SK-N-SH treated with all-trans-retinoic acid at 6 μM for 48 hours (cell line): ENCODE data around the gene CCN5.

ENCODE experiments used
- ATAC-seq: fragments of 200-7000 bp; cut with Tn5 transposase; 3 replicates; pipeline ENCODE4 v1.9.1; 2020; ENCODE audit warnings: mild to moderate bottlenecking, moderate library complexity
- ARNTL ChIP-seq: fragments of 450-650 bp; formaldehyde crosslinking; IDR thresholded peaks from 2 replicates; pipeline ENCODE4 v1.5.0; 2020; ENCODE audit warnings: low read depth, mild to moderate bottlenecking, moderate library complexity, borderline replicate concordance
- CSDC2 ChIP-seq: fragments of 250-450 bp; sonication (Bioruptor Pico); IDR thresholded peaks from 2 replicates; pipeline ENCODE4 v1.5.0; 2020; ENCODE audit warnings: mild to moderate bottlenecking, moderate library complexity
- ESRRG ChIP-seq: fragments of 250-450 bp; sonication (Bioruptor Pico); IDR thresholded peaks from 2 replicates; pipeline ENCODE4 v1.6.1; 2021; ENCODE audit warnings: mild to moderate bottlenecking
- GLIS3 ChIP-seq: fragments of 250-450 bp; sonication (Bioruptor Pico); IDR thresholded peaks from 2 replicates; pipeline ENCODE4 v1.5.0; 2020; ENCODE audit warnings: mild to moderate bottlenecking, moderate library complexity
- ISL1 ChIP-seq: fragments of 250-450 bp; sonication (Bioruptor Pico); IDR thresholded peaks from 2 replicates; pipeline ENCODE4 v2.1.2; 2022; ENCODE audit warnings: mild to moderate bottlenecking, moderate library complexity
- OSR1 ChIP-seq: fragments of 250-450 bp; sonication (Bioruptor Pico); IDR thresholded peaks from 2 replicates; pipeline ENCODE4 v1.8.0; 2022; ENCODE audit warnings: moderate library complexity, mild to moderate bottlenecking, inconsistent platforms
- PPARA ChIP-seq: fragments of 250-450 bp; sonication (Bioruptor Pico); IDR thresholded peaks from 2 replicates; pipeline ENCODE4 v1.5.0; 2020; ENCODE audit warnings: mild to moderate bottlenecking, borderline replicate concordance
- SNAI2 ChIP-seq: fragments of 250-450 bp; sonication (Bioruptor Pico); IDR thresholded peaks from 2 replicates; pipeline ENCODE4 v1.5.0; 2020; ENCODE audit warnings: mild to moderate bottlenecking, moderate library complexity
- TCF4 ChIP-seq: fragments of 250-450 bp; sonication (Bioruptor Pico); IDR thresholded peaks from 2 replicates; pipeline ENCODE4 v1.8.0; 2021; ENCODE audit warnings: mild to moderate bottlenecking, moderate library complexity, borderline replicate concordance
- ZC3H10 ChIP-seq: fragments of 250-450 bp; sonication (Bioruptor Pico); IDR thresholded peaks from 2 replicates; pipeline ENCODE4 v1.5.1; 2021; ENCODE audit warnings: mild to moderate bottlenecking, moderate library complexity
- ZFP3 ChIP-seq: fragments of 250-450 bp; sonication (Bioruptor Pico); IDR thresholded peaks from 2 replicates; pipeline ENCODE4 v1.5.0; 2020; ENCODE audit warnings: mild to moderate bottlenecking, moderate library complexity
- ZNF565 ChIP-seq: fragments of 450-650 bp; formaldehyde crosslinking; conservative IDR thresholded peaks from 2 replicates; pipeline ENCODE4 v1.5.0; 2020; ENCODE audit warnings: low read depth, mild to moderate bottlenecking, moderate library complexity
- ZNF70 ChIP-seq: fragments of 450-650 bp; formaldehyde crosslinking; IDR thresholded peaks from 2 replicates; pipeline ENCODE4 v1.5.0; 2020; ENCODE audit warnings: mild to moderate bottlenecking, moderate library complexity
- ZNF8 ChIP-seq: fragments of 450-650 bp; formaldehyde crosslinking; IDR thresholded peaks from 2 replicates; pipeline ENCODE4 v1.5.0; 2020; ENCODE audit warnings: mild to moderate bottlenecking, moderate library complexity
- TF ChIP-seq, protein P1 (sequence below): fragments of 250-450 bp; sonication (Bioruptor Pico); IDR thresholded peaks from 2 replicates; pipeline ENCODE4 v1.5.1; 2020; ENCODE audit warnings: low read depth, mild to moderate bottlenecking, moderate library complexity
- TF ChIP-seq, protein P2 (sequence below): fragments of 250-450 bp; sonication (Bioruptor Pico); IDR thresholded peaks from 2 replicates; pipeline ENCODE4 v1.8.0; 2021; ENCODE audit warnings: low read depth, mild to moderate bottlenecking, moderate library complexity, borderline replicate concordance
- TF ChIP-seq, protein P3 (sequence below): fragments of 250-450 bp; sonication (Bioruptor Pico); IDR thresholded peaks from 2 replicates; pipeline ENCODE4 v1.5.0; 2020; ENCODE audit warnings: mild to moderate bottlenecking, moderate library complexity
- TF ChIP-seq, protein P4 (sequence below): fragments of 250-450 bp; sonication (Bioruptor Pico); IDR thresholded peaks from 2 replicates; pipeline ENCODE4 v1.5.1; 2021; ENCODE audit warnings: mild to moderate bottlenecking, moderate library complexity

CCN5 gene

DNA sequence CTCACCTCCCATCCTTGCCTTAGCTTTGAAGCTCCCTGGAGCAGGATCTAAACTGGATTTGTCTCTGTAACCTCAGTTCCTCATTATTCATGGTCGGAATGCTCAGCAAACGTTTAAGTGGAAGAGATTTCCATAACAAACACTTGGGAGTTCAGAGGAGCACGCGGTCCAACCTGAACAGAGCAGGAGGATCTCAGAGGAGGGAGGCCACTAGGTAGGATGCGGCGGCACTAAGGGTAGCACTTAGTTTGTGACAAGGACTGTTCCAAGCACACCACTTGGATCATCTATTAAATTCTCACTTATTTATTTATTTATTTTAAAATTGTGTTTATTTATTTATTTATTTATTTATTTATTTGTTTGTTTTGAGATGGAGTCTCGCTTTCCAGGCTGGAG is 13.3 kb upstream of the CCN5 start:
- no peak for ATAC-seq
- TF ChIP-seq ESRRG (CRISPR knock-in tag) (no peak), ZNF70 (CRISPR knock-in tag) (no peak), PPARA (CRISPR knock-in tag) (no peak), TCF4 (CRISPR knock-in tag) (no peak), GLIS3 (CRISPR knock-in tag) (no peak), ISL1 (CRISPR knock-in tag) (no peak), ZC3H10 (CRISPR knock-in tag) (no peak), ZFP3 (CRISPR knock-in tag) (no peak), CSDC2 (no peak), ZNF8 (CRISPR knock-in tag) (no peak)
- TF ChIP-seq, protein P1, sequence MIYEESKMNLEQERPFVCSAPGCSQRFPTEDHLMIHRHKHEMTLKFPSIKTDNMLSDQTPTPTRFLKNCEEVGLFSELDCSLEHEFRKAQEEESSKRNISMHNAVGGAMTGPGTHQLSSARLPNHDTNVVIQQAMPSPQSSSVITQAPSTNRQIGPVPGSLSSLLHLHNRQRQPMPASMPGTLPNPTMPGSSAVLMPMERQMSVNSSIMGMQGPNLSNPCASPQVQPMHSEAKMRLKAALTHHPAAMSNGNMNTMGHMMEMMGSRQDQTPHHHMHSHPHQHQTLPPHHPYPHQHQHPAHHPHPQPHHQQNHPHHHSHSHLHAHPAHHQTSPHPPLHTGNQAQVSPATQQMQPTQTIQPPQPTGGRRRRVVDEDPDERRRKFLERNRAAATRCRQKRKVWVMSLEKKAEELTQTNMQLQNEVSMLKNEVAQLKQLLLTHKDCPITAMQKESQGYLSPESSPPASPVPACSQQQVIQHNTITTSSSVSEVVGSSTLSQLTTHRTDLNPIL: no peak
- TF ChIP-seq, protein P2, sequence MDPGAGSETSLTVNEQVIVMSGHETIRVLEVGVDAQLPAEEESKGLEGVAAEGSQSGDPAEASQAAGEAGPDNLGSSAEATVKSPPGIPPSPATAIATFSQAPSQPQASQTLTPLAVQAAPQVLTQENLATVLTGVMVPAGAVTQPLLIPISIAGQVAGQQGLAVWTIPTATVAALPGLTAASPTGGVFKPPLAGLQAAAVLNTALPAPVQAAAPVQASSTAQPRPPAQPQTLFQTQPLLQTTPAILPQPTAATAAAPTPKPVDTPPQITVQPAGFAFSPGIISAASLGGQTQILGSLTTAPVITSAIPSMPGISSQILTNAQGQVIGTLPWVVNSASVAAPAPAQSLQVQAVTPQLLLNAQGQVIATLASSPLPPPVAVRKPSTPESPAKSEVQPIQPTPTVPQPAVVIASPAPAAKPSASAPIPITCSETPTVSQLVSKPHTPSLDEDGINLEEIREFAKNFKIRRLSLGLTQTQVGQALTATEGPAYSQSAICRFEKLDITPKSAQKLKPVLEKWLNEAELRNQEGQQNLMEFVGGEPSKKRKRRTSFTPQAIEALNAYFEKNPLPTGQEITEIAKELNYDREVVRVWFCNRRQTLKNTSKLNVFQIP (CRISPR knock-in tag): no peak

DNA sequence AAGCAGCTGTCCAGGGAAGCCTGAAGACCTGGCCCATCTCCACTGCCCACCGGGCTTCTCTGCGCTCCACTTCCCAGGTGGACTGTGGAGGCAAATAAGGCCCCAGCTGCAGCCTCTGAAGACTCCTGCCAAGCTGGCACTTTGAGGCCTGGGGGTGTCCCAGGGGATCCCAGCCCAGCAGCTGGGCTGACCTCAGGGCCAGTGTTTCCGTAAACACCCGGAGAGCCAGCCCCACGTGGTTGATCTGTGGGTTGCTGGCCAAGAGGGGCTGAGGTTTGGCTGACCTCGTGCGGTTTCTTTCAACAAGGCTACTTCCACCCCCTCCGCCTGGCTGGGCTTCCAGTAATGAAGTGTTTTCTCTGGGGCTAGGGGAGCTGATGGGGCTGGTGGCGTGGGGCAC is 12.4 kb upstream of the CCN5 start:
- TF ChIP-seq, protein P3, sequence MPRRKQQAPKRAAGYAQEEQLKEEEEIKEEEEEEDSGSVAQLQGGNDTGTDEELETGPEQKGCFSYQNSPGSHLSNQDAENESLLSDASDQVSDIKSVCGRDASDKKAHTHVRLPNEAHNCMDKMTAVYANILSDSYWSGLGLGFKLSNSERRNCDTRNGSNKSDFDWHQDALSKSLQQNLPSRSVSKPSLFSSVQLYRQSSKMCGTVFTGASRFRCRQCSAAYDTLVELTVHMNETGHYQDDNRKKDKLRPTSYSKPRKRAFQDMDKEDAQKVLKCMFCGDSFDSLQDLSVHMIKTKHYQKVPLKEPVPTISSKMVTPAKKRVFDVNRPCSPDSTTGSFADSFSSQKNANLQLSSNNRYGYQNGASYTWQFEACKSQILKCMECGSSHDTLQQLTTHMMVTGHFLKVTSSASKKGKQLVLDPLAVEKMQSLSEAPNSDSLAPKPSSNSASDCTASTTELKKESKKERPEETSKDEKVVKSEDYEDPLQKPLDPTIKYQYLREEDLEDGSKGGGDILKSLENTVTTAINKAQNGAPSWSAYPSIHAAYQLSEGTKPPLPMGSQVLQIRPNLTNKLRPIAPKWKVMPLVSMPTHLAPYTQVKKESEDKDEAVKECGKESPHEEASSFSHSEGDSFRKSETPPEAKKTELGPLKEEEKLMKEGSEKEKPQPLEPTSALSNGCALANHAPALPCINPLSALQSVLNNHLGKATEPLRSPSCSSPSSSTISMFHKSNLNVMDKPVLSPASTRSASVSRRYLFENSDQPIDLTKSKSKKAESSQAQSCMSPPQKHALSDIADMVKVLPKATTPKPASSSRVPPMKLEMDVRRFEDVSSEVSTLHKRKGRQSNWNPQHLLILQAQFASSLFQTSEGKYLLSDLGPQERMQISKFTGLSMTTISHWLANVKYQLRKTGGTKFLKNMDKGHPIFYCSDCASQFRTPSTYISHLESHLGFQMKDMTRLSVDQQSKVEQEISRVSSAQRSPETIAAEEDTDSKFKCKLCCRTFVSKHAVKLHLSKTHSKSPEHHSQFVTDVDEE (CRISPR knock-in tag): no peak
- TF ChIP-seq, protein P4, sequence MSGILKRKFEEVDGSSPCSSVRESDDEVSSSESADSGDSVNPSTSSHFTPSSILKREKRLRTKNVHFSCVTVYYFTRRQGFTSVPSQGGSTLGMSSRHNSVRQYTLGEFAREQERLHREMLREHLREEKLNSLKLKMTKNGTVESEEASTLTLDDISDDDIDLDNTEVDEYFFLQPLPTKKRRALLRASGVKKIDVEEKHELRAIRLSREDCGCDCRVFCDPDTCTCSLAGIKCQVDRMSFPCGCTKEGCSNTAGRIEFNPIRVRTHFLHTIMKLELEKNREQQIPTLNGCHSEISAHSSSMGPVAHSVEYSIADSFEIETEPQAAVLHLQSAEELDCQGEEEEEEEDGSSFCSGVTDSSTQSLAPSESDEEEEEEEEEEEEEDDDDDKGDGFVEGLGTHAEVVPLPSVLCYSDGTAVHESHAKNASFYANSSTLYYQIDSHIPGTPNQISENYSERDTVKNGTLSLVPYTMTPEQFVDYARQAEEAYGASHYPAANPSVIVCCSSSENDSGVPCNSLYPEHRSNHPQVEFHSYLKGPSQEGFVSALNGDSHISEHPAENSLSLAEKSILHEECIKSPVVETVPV (CRISPR knock-in tag): no peak
- ATAC-seq: no peak

DNA sequence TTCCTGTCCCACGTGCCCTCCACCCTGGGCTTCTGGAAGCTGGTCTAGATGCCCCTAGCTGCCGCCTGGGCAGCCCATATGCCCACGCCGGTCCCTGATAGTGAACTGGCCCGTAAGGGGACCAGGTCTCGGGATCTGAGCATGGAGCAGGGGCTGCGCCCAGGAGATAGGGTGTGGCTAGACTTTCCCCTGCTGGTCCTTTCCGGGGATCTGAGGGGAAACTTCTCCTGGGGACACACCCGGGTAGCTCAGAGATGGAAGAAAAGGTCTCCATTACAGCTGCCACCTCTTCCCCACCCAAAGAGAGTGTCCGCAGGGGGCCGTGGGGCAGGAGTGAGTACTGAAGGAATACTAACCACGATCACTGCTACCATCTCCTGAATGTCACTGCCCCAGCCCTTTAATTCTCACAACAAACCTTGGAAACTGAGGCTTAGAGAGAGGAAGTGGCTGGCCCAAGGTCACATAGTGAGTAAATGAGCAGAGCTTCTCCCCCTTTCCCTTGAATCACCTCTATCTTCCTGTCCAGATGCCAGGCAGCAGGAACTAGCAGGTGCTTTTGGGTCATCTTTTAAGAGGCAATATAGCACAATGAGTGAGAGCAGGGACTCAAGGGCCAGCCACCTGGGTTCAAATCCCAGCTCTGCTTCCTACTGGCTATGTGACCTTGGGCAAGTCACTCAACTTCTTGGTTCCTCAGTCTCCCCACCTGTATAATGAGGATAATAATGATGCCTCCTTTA is 11.8 kb upstream of the CCN5 start:
- no peak for ATAC-seq

More for the DNA sequence above, 11.8 kb upstream of the CCN5 start:
- TF ChIP-seq ZFP3 (CRISPR knock-in tag): no peak
- no peak for TF ChIP-seq SNAI2 (CRISPR knock-in tag)
- no peak for TF ChIP-seq CSDC2
- TF ChIP-seq OSR1: no peak
- TF ChIP-seq ZNF565 (CRISPR knock-in tag): no peak
- TF ChIP-seq TCF4 (CRISPR knock-in tag): no peak
- no peak for TF ChIP-seq ESRRG (CRISPR knock-in tag)
- TF ChIP-seq, protein P2 (CRISPR knock-in tag): no peak
- TF ChIP-seq, protein P3 (CRISPR knock-in tag): no peak
- TF ChIP-seq PPARA (CRISPR knock-in tag): no peak
- TF ChIP-seq ARNTL: no peak
- TF ChIP-seq GLIS3 (CRISPR knock-in tag): no peak
